ENCODE data around the gene ZNF609. TPM values are rescaled to one million over a fixed set of nuclear protein-coding genes. Genes with fewer than 3 reads are reported as not detected.

Gene ZNF609
- total and polyA plus RNA-seq, 2 of the 13 experiments (the other 11 are each of a cell fraction or from before 2014, with no cell fraction given) = 8.9 to 9.9 TPM

DNA sequence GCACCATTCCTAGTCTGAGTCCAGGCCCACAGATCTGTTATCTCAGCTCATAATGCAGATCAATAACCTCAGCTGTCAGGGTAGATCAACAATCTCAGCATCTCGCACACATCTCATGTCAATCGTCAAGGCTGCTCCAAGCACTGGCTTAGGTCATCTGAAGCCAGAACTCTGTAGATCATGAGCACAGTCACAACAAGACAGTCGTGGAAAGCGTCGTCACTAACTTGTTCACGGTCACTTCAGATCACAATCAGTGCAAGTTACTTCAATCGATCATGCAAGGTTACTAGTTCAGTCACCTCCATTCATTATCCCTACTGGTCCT lies 243.2 kb downstream of the ZNF609 start (continued):
- TF ChIP-seq, protein P1, sequence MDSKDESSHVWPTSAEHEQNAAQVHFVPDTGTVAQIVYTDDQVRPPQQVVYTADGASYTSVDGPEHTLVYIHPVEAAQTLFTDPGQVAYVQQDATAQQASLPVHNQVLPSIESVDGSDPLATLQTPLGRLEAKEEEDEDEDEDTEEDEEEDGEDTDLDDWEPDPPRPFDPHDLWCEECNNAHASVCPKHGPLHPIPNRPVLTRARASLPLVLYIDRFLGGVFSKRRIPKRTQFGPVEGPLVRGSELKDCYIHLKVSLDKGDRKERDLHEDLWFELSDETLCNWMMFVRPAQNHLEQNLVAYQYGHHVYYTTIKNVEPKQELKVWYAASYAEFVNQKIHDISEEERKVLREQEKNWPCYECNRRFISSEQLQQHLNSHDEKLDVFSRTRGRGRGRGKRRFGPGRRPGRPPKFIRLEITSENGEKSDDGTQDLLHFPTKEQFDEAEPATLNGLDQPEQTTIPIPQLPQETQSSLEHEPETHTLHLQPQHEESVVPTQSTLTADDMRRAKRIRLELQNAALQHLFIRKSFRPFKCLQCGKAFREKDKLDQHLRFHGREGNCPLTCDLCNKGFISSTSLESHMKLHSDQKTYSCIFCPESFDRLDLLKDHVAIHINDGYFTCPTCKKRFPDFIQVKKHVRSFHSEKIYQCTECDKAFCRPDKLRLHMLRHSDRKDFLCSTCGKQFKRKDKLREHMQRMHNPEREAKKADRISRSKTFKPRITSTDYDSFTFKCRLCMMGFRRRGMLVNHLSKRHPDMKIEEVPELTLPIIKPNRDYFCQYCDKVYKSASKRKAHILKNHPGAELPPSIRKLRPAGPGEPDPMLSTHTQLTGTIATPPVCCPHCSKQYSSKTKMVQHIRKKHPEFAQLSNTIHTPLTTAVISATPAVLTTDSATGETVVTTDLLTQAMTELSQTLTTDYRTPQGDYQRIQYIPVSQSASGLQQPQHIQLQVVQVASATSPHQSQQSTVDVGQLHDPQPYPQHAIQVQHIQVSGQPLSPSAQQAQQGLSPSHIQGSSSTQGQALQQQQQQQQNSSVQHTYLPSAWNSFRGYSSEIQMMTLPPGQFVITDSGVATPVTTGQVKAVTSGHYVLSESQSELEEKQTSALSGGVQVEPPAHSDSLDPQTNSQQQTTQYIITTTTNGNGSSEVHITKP (CRISPR knock-in tag; IDR thresholded peaks at IDR 0.05; ENCODE audit: low read depth) = no peak

DNA sequence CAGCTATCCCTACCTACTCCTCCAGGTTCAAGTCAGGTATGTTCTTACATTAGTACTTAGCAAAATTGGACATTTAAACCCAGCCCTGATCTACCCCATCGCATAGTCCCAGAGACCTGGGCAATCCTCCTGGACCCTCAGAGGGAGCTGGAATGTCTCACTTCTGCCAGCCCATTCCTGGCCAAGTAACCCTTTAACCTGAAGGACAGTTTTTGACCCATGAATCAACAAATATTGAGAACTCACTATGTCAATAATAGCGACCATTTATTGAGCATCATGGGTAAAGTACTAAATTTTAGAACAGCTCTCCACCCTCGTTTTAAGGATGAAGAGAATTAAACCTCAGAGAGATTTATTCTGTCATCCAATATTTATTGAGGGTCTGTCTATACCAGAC lies 244.6 kb downstream of the ZNF609 start:
- Histone ChIP-seq H3K4me1 (ENCODE audit: insufficient read depth, low read length) (peaks cover 65% of the 10 kb centered on the region), H3K4me2 (ENCODE audit: low read depth, low read length) (peak overlapping the region; percentile 13; the same call in 1 of the 2 replicates), H2AFZ (ENCODE audit: low read length) (no peak overlapping the region), H3K4me3 (replicated peaks in 1 of 3; ENCODE audit: insufficient read depth in 1 of 3, low read depth in 2 of 3, low read length in 3 of 3) (no peak overlapping the region), H3K36me3 (replicated peaks in 1 of 2; ENCODE audit: control insufficient read depth in 1 of 2, insufficient read depth in 2 of 2, low read length in 2 of 2) (no peaks in the 10 kb centered on the region), H3K27ac (ENCODE audit: extremely low read length, insufficient read depth, low read length) (peak overlapping the region; percentile 24), H3K27me3 (ENCODE audit: control insufficient read depth in 1 of 2, insufficient read depth in 2 of 2, low read length in 2 of 2) (no peaks in the 10 kb centered on the region; a peak in 1 of 5 replicates), H4K20me1 (ENCODE audit: insufficient read depth, low read length) (no peaks in the 10 kb centered on the region), H3K9ac (ENCODE audit: insufficient read depth, low read depth, low read length) (no peak overlapping the region), H3K79me2 (ENCODE audit: insufficient read depth, low read length) (peaks cover 24% of the 10 kb centered on the region), H3K9me3 (ENCODE audit: low read length) (no peaks in the 10 kb centered on the region)
- no peak for ATAC-seq
- CTCF ChIA-PET (ENCODE audit: low intra/inter-chr PET ratio, low total read pairs) = no interaction called here
- intact Hi-C loops (cut with micrococcal nuclease; ENCODE audit: unreplicated experiment) = no loop called here
- no peak for DNase-seq (ENCODE audit: low spot score)
- POLR2A ChIA-PET = interaction anchor here (0.6 to 1.4 kb wide), 3 partner anchors 16 to 23 kb away, joined by 3 to 5 read pairs (median 3); no protein-coding TSS in a partner anchor
- WGBS (ENCODE audit: low lambda C conversion rate) = 7% methylated on average over 3 of the region's 3 CpGs
- BruUV-seq (replicated peaks) = no TSS peak
- no peak for FAIRE-seq
- in situ Hi-C loops (cut with HindIII; ENCODE audit: extremely low pct_ligation_motif_present, low pct_unique_long_range_greater_than_20kb) = no loop called here
- TF ChIP-seq, protein P2, sequence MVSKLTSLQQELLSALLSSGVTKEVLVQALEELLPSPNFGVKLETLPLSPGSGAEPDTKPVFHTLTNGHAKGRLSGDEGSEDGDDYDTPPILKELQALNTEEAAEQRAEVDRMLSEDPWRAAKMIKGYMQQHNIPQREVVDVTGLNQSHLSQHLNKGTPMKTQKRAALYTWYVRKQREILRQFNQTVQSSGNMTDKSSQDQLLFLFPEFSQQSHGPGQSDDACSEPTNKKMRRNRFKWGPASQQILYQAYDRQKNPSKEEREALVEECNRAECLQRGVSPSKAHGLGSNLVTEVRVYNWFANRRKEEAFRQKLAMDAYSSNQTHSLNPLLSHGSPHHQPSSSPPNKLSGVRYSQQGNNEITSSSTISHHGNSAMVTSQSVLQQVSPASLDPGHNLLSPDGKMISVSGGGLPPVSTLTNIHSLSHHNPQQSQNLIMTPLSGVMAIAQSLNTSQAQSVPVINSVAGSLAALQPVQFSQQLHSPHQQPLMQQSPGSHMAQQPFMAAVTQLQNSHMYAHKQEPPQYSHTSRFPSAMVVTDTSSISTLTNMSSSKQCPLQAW (CRISPR knock-in tag; IDR thresholded peaks at IDR 0.05) = no peak
- TF ChIP-seq PHF8 (CRISPR knock-in tag; IDR thresholded peaks at IDR 0.05) (no peak), NR2F1 (CRISPR knock-in tag; IDR thresholded peaks at IDR 0.05) (peak in 1 of 2 experiments; percentile 16; a peak in 1 of 4 replicates), NR2F2 (IDR thresholded peaks at IDR 0.05; ENCODE audit: borderline replicate concordance, low read depth) (peak; percentile 44; the same call in 1 of the 2 replicates), ZNF564 (CRISPR knock-in tag; IDR thresholded peaks at IDR 0.05) (no peak), TEAD3 (CRISPR knock-in tag; optimal IDR thresholded peaks at IDR 0.05; ENCODE audit: borderline replicate concordance) (peak; percentile 39), ZNF614 (CRISPR knock-in tag; IDR thresholded peaks at IDR 0.05; ENCODE audit: borderline replicate concordance) (no peak)
- TF ChIP-seq, protein P3, sequence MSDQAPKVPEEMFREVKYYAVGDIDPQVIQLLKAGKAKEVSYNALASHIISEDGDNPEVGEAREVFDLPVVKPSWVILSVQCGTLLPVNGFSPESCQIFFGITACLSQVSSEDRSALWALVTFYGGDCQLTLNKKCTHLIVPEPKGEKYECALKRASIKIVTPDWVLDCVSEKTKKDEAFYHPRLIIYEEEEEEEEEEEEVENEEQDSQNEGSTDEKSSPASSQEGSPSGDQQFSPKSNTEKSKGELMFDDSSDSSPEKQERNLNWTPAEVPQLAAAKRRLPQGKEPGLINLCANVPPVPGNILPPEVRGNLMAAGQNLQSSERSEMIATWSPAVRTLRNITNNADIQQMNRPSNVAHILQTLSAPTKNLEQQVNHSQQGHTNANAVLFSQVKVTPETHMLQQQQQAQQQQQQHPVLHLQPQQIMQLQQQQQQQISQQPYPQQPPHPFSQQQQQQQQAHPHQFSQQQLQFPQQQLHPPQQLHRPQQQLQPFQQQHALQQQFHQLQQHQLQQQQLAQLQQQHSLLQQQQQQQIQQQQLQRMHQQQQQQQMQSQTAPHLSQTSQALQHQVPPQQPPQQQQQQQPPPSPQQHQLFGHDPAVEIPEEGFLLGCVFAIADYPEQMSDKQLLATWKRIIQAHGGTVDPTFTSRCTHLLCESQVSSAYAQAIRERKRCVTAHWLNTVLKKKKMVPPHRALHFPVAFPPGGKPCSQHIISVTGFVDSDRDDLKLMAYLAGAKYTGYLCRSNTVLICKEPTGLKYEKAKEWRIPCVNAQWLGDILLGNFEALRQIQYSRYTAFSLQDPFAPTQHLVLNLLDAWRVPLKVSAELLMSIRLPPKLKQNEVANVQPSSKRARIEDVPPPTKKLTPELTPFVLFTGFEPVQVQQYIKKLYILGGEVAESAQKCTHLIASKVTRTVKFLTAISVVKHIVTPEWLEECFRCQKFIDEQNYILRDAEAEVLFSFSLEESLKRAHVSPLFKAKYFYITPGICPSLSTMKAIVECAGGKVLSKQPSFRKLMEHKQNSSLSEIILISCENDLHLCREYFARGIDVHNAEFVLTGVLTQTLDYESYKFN (CRISPR knock-in tag; conservative IDR thresholded peaks at IDR 0.05) = 0 out of 2 replicates have a peak, but pooled peaks have one; percentile 26
- TF ChIP-seq, protein P4, sequence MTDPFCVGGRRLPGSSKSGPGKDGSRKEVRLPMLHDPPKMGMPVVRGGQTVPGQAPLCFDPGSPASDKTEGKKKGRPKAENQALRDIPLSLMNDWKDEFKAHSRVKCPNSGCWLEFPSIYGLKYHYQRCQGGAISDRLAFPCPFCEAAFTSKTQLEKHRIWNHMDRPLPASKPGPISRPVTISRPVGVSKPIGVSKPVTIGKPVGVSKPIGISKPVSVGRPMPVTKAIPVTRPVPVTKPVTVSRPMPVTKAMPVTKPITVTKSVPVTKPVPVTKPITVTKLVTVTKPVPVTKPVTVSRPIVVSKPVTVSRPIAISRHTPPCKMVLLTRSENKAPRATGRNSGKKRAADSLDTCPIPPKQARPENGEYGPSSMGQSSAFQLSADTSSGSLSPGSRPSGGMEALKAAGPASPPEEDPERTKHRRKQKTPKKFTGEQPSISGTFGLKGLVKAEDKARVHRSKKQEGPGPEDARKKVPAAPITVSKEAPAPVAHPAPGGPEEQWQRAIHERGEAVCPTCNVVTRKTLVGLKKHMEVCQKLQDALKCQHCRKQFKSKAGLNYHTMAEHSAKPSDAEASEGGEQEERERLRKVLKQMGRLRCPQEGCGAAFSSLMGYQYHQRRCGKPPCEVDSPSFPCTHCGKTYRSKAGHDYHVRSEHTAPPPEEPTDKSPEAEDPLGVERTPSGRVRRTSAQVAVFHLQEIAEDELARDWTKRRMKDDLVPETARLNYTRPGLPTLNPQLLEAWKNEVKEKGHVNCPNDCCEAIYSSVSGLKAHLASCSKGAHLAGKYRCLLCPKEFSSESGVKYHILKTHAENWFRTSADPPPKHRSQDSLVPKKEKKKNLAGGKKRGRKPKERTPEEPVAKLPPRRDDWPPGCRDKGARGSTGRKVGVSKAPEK (CRISPR knock-in tag; IDR thresholded peaks at IDR 0.05; ENCODE audit: borderline replicate concordance) = no peak
